KG1 (cell line): Measurements from ENCODE around the gene RFFL.
A peak's percentile ranks its signal among the peaks of the same experiment; 100 is the strongest.

Experiments
- DNase-seq: peaks from one replicate; lab custom pipeline; 2025; lab: John Stamatoyannopoulos, UW

Gene RFFL

DNA sequence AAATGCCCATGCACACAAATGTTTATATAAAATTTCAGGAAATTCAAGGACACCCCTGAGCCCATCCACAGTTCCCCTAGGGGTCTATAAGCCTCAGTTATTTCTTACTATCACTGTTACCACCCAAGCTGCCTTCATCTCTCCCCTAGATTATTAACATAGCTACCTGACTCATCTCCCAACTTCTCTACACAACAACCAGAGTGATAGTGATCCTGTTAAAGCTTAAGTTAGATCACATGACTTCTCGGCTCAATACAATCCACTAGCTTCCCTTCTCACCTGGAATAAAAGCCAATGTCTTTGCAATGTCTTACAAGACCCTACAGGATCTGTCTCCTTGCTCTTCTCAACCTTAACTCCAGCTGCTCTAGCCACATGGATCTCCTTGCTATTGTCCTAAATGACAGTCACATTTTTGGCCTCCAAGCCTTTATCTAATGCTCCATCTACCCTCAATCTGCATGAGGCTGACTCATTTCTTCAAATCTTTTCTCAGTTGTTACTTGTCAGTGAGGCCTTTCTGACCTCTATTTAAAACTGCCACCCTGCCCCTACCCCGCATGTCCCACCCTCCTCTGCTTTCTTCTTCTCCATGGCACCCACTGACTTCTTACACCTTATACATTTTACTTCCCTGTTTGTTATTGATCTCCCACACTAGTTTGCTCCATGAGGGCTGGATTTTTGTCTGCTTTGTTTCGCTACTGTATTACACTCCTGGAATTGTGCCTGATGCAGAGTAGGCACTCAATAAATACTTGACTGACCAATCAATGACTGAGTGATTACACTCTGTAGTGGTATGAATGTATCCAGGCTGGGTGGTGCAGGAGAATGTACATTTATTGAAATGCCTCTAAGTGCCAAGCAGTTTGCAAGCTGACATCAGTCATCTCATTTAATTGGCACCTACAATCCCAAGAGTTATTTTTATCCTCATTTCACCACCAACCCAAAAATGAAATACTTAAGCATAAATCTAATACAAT is 88.4 kb downstream of the RFFL start:
- no peak for DNase-seq

GRCh38 chr17:34974179-34974578 is 89.3 kb downstream of the RFFL start:
- DNase-seq: no peak

GRCh38 chr17:34961093-34961911 is 102.2 kb downstream of the RFFL start, which contains the start of the genes CCT6B and ZNF830:
TSS of gene CCT6B (minus strand) at chr17:34961460. CDS start at chr17:34961393, 67 bp downstream.
TSS of gene ZNF830 (plus strand) at chr17:34961540. CDS start at chr17:34961567, 27 bp downstream.
- peak; percentile 85 for DNase-seq

GRCh38 chr17:34958438-34958837 is 105.1 kb downstream of the RFFL start:
- no peak for DNase-seq
